ENCODE results near the gene SPON1. TPM values are rescaled to one million over a fixed set of nuclear protein-coding genes. Genes with fewer than 3 reads are reported as not detected.

The SPON1 gene
- total and polyA plus RNA-seq, 2 experiments from 2014 or later, result 2.9 to 6.4 TPM

- peaks cover 9% of the 10 kb centered on the region for H3K27me3 Mint-ChIP-seq (ENCODE audit: insufficient read depth, low read depth, poor library complexity)
- no peak for ATAC-seq
Measured at GRCh38 chr11:14255238-14255534, 292.7 kb downstream of the SPON1 start.

More at GRCh38 chr11:14255238-14255534, 292.7 kb downstream of the SPON1 start:
- no peaks in the 10 kb centered on the region for H3K4me1 ChIP-seq (ENCODE audit: insufficient read depth)
- Mint-ChIP-seq H3K36me3 (ENCODE audit: low read depth) (no peaks in the 10 kb centered on the region), H3K9me3 (no peaks in the 10 kb centered on the region), H3K4me1 (0 out of 3 replicates have a peak, but pooled peaks cover 2% of the 10 kb centered on the region), H3K27ac (no peak overlapping the region), H3K4me3 (no peak overlapping the region)
- H3K27me3 ChIP-seq (ENCODE audit: insufficient read depth), result no peaks in the 10 kb centered on the region
- no peaks in the 10 kb centered on the region for H3K79me2 ChIP-seq (replicated peaks; ENCODE audit: insufficient read depth)
- H3K27ac ChIP-seq (ENCODE audit: low read depth), result no peak overlapping the region
- no peaks in the 10 kb centered on the region for H3F3A ChIP-seq (replicated peaks; ENCODE audit: low read depth)
- TF ChIP-seq STAT1 (IDR thresholded peaks at IDR 0.05; ENCODE audit: unreplicated experiment) (no peak), ZNF114 (CRISPR knock-in tag; IDR thresholded peaks at IDR 0.05) (no peak), NANOG (IDR thresholded peaks at IDR 0.05; ENCODE audit: borderline replicate concordance) (no peak), CREB1 (CRISPR knock-in tag; IDR thresholded peaks at IDR 0.05; ENCODE audit: low read depth) (no peak), POLR2AphosphoS5 (IDR thresholded peaks at IDR 0.05; ENCODE audit: low read depth) (no peak), JUNB (IDR thresholded peaks at IDR 0.05; ENCODE audit: unreplicated experiment) (no peak), ZNF462 (CRISPR knock-in tag; IDR thresholded peaks at IDR 0.05) (no peak), EZH2phosphoT487 (IDR thresholded peaks at IDR 0.05; ENCODE audit: unreplicated experiment) (no peak), ETS1 (IDR thresholded peaks at IDR 0.05) (no peak)
- peaks cover 5% of the 10 kb centered on the region; the same call in 1 of the 2 replicates for H4K20me1 ChIP-seq (replicated peaks; ENCODE audit: insufficient read depth)
- DNase-seq (ENCODE audit: low spot score), result no peak
- H3K9me2 ChIP-seq (ENCODE audit: insufficient read depth), result no peaks in the 10 kb centered on the region
- H3K4me3 ChIP-seq, result no peak overlapping the region
- no peaks in the 10 kb centered on the region; the same call in 1 of the 2 replicates for H3K36me3 ChIP-seq (ENCODE audit: insufficient read depth)
- no peak overlapping the region for H3K4me2 ChIP-seq
- no peak overlapping the region for H2AFZ ChIP-seq
